Upper lobe of right lung (tissue), 1 donor: ENCODE results near the gene GYPC. TPM values are rescaled to one million over a fixed set of nuclear protein-coding genes. Genes with fewer than 3 reads are reported as not detected.
"Not testable (repeated sequence)": the region's sequence is repeated elsewhere in the genome, so short reads cannot be mapped to it uniquely, and the experiment has no call there.

Experiments used
- ATAC-seq: fragments of 200-7000 bp; cut with Tn5 transposase; one replicate; pipeline ENCODE4 v1.9.1; 2020; ENCODE audit warnings: mild to moderate bottlenecking, moderate library complexity
- DNase-seq: peaks from one replicate; pipeline ENCODE4 v3.0.0-alpha.2; 2020
- H3K27ac ChIP-seq: fragments of 200-600 bp; one replicate; pipeline ENCODE4 v1.8.0; 2022
- H3K27me3 ChIP-seq: fragments of 200-600 bp; one replicate; pipeline ENCODE4 v1.8.0; 2022; ENCODE audit warnings: mild to moderate bottlenecking
- H3K36me3 ChIP-seq: fragments of 200-600 bp; one replicate; pipeline ENCODE4 v1.8.0; 2022
- H3K4me1 ChIP-seq: fragments of 200-600 bp; one replicate; pipeline ENCODE4 v1.8.0; 2022
- H3K4me3 ChIP-seq: fragments of 200-600 bp; one replicate; pipeline ENCODE4 v1.8.0; 2022; ENCODE audit warnings: mild to moderate bottlenecking
- H3K9me3 ChIP-seq: fragments of 200-600 bp; one replicate; pipeline ENCODE4 v1.8.0; 2022
- intact Hi-C: fragments of 100-400 bp; cut with DNase I; formaldehyde crosslinking; loops from one replicate; pipeline ENCODE4 v1.11.0; 2022
- total RNA-seq: library from RNA; stranded (reverse); fragmentation: NEBNext Ultra II Directional; extraction: Animal tissue kit (Norgen Biotek cat#: 25700); gene quantifications from one replicate; pipeline ENCODE4 v1.2.1, GENCODE V29; 2021
- TF ChIP-seq, protein P1 (sequence below): fragments of 200-600 bp; IDR thresholded peaks from one replicate; pipeline ENCODE4 v1.8.0; 2022; ENCODE audit warnings: antibody characterized with exemption
- donor health status: DM: no; HTN: yes; CAD: no; lungs with severe emphysema.

The GYPC gene
- total RNA-seq, 1 donor from 2014 or later = 76.7 TPM

DNA sequence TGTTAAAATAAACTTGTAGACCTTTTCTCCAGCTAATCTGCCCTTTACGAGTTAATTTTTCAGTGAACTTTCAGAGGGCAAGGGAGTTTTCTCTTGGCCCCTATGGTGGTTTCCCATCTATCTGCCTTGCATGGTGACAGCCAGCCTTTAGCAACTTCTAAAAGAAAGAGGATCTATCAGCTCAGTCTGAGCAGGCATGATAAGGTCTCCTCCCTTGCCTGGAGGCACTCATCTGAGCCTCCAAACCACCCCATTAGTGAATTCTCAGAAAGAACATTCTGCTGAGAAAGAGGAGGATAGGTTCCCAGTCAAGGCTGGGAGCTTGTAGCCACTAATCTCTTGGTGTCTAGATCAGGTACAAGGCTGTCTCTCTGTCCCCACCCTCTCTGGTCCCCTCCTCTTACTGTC is 10.7 kb upstream of the GYPC start:
- no peaks in the 10 kb centered on the region for H3K4me1 ChIP-seq
- TF ChIP-seq, protein P1, sequence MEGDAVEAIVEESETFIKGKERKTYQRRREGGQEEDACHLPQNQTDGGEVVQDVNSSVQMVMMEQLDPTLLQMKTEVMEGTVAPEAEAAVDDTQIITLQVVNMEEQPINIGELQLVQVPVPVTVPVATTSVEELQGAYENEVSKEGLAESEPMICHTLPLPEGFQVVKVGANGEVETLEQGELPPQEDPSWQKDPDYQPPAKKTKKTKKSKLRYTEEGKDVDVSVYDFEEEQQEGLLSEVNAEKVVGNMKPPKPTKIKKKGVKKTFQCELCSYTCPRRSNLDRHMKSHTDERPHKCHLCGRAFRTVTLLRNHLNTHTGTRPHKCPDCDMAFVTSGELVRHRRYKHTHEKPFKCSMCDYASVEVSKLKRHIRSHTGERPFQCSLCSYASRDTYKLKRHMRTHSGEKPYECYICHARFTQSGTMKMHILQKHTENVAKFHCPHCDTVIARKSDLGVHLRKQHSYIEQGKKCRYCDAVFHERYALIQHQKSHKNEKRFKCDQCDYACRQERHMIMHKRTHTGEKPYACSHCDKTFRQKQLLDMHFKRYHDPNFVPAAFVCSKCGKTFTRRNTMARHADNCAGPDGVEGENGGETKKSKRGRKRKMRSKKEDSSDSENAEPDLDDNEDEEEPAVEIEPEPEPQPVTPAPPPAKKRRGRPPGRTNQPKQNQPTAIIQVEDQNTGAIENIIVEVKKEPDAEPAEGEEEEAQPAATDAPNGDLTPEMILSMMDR = no peak
- DNase-seq (no peak), ATAC-seq (peak; percentile 36)
- no peaks in the 10 kb centered on the region for H3K9me3 ChIP-seq
- no peaks in the 10 kb centered on the region for H3K36me3 ChIP-seq
- no peaks in the 10 kb centered on the region for H3K27me3 ChIP-seq
- intact Hi-C loops = no loop called here
- no peak overlapping the region for H3K4me3 ChIP-seq
- no peak overlapping the region for H3K27ac ChIP-seq

GRCh38 chr2:126646026-126646425 is 9.9 kb upstream of the GYPC start:
- no peak overlapping the region for H3K4me3 ChIP-seq
- no peaks in the 10 kb centered on the region for H3K27me3 ChIP-seq
- no peaks in the 10 kb centered on the region for H3K4me1 ChIP-seq
- DNase-seq (no peak), ATAC-seq (no peak)
- intact Hi-C loops = no loop called here
- no peaks in the 10 kb centered on the region for H3K9me3 ChIP-seq
- no peak overlapping the region for H3K27ac ChIP-seq
- H3K36me3 ChIP-seq = no peaks in the 10 kb centered on the region
- TF ChIP-seq, protein P1 = no peak

DNA sequence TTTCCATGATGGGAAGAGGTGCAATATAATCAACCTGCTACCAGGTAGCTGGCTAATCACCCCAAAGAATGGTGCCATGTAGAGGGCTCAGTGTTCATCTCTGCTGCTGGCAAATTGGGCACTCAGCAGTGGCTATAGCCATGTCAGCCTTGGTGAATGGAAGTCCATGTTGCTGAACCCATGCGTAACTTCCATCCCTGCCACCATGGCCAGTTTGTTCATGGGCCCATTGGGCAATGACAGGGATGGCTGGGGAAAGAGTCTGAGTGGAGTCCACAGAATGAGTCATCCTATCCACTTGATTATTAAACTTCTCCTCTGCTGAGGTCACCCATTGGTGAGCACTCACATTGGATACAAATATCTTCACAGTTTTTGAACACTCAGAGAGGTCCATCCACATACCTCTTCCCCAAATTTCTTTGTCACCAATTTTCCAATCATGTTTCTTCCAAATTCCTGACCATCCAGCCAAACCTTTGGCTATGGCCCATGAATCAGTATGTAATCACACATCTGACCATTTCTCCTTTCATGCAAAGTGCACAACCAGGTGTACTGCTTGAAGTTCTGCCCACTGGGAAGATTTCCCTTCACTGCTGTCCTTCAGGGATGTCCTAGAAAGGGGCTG is 8.1 kb upstream of the GYPC start:
- H3K4me3 ChIP-seq, H3K4me1 ChIP-seq, H3K27ac ChIP-seq, intact Hi-C loops, DNase-seq, H3K9me3 ChIP-seq, H3K36me3 ChIP-seq, H3K27me3 ChIP-seq, ATAC-seq: not testable (repeated sequence)

- H3K27me3 ChIP-seq, H3K4me3 ChIP-seq, ATAC-seq, H3K36me3 ChIP-seq, intact Hi-C loops, H3K27ac ChIP-seq, H3K9me3 ChIP-seq, H3K4me1 ChIP-seq, DNase-seq: not testable (repeated sequence)
These were observed 7.6 kb upstream of the GYPC start for GRCh38 chr2:126648345-126648786.

GRCh38 chr2:126649101-126649500 is 6.9 kb upstream of the GYPC start:
- Histone ChIP-seq H3K4me1 (no peaks in the 10 kb centered on the region), H3K4me3 (no peak overlapping the region), H3K27me3 (no peaks in the 10 kb centered on the region), H3K36me3 (no peaks in the 10 kb centered on the region), H3K27ac (no peak overlapping the region), H3K9me3 (no peaks in the 10 kb centered on the region)
- intact Hi-C loops = no loop called here
- DNase-seq = no peak
- TF ChIP-seq, protein P1 = no peak
- no peak for ATAC-seq

DNA sequence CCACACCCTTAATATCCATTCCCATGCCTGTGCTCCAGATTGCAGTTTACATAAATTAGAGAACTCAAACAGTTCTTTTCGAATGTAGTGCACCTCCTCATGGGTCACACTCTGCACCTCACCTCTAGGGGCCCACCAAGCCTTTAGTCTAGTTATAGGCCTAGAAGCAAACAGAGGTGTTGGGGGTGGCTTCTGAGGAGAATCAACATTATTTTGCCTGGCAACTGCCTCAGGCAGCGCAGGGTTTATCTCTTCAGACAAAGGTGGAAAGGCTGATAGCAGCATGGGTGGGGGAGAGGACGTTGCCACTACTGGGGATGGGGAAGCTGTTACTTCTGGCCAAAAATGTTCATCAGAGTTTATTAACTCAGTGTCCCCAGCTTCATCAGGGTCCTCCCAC is 5.0 kb upstream of the GYPC start:
- H3K4me3 ChIP-seq = no peak overlapping the region
- no peaks in the 10 kb centered on the region for H3K27me3 ChIP-seq
- no peaks in the 10 kb centered on the region for H3K36me3 ChIP-seq
- TF ChIP-seq, protein P1 = no peak
- H3K4me1 ChIP-seq = peaks cover 11% of the 10 kb centered on the region
- no peaks in the 10 kb centered on the region for H3K9me3 ChIP-seq
- no peak overlapping the region for H3K27ac ChIP-seq
- ATAC-seq (no peak), DNase-seq (no peak)
- intact Hi-C loops = no loop called here
